Measurements from ENCODE around the gene TASOR. TPM values are rescaled to one million over a fixed set of nuclear protein-coding genes. Genes with fewer than 3 reads are reported as not detected.

The TASOR gene
- total RNA-seq, 1 donor, result 102 TPM

- DNase-seq (ENCODE audit: low read depth), result no peak
- no peak for TF ChIP-seq CTCF (IDR thresholded peaks at IDR 0.05; ENCODE audit: insufficient read depth, low read length)
- no peak overlapping the region for H3K4me3 ChIP-seq (ENCODE audit: low read depth, low read length)
Observed at GRCh38 chr3:56654460-56654859, 28.6 kb downstream of the TASOR start.

GRCh38 chr3:56645407-56645806 lies 37.7 kb downstream of the TASOR start:
- DNase-seq (ENCODE audit: low read depth), result no peak
- TF ChIP-seq CTCF (IDR thresholded peaks at IDR 0.05; ENCODE audit: insufficient read depth, low read length), result no peak
- H3K4me3 ChIP-seq (ENCODE audit: low read depth, low read length), result no peak overlapping the region

- DNase-seq (ENCODE audit: low read depth), result no peak
- no peak for TF ChIP-seq CTCF (IDR thresholded peaks at IDR 0.05; ENCODE audit: insufficient read depth, low read length)
- no peak overlapping the region for H3K4me3 ChIP-seq (ENCODE audit: low read depth, low read length)
Observed at GRCh38 chr3:56633602-56634535, 49.2 kb downstream of the TASOR start.

Other genes with a start within 250 kb of the TASOR start
- 0.09 TPM in 1 of 2 replicates, not detected in the other for gene ERC2, start 214.8 kb downstream of the TASOR start, total RNA-seq (ENCODE audit: low replicate concordance)
- 21.1 and 36.0 TPM in 2 replicates for gene CCDC66, start 126.1 kb downstream of the TASOR start, total RNA-seq (ENCODE audit: low replicate concordance)
- 21.8 and 26.3 TPM in 2 replicates for gene ARHGEF3, start 118.7 kb upstream of the TASOR start, total RNA-seq (ENCODE audit: low replicate concordance)